ENCODE results near the gene EGFR. TPM values are rescaled to one million over a fixed set of nuclear protein-coding genes. Genes with fewer than 3 reads are reported as not detected.
A peak's percentile ranks its signal among the peaks of the same experiment; 100 is the strongest.

Gene EGFR
- total and polyA plus RNA-seq, 11 donors: 2.3 to 29.6 (median 7.0) TPM

- Histone ChIP-seq H3K4me1 (peaks cover 0 to 53% (median 13%) of the 10 kb centered on the region in 12 donors), H3K27me3 (no peaks in the 10 kb centered on the region), H3K27ac (peak overlapping the region in 3 of 12 donors; percentile 0 to 19 (median 17)), H3K36me3 (no peaks in the 10 kb centered on the region), H3K9me3 (no peaks in the 10 kb centered on the region), H3K4me3 (no peak overlapping the region)
- intact Hi-C loops (cut with DNase I): loop anchor here in 1 of 10 donors (10.0 kb wide), 1 partner anchor 74 kb away; no protein-coding TSS in a partner anchor
- TF ChIP-seq CTCF (IDR thresholded peaks at IDR 0.05): no peak
- no peak for TF ChIP-seq POLR2A (IDR thresholded peaks at IDR 0.05)
- WGBS, 4 donors: 70 to 82% (median 76%) methylated on average over 6 of the region's 6 CpGs
- no peak for DNase-seq
- no peak for ATAC-seq
Measured at GRCh38 chr7:55060636-55061022, 41.8 kb downstream of the EGFR start.

- 79 to 84% (median 82%) methylated on average over 10 of the region's 10 CpGs for WGBS, 4 donors
- H3K4me3 ChIP-seq: no peak overlapping the region
- DNase-seq (no peak), ATAC-seq (no peak)
- H3K9me3 ChIP-seq: no peaks in the 10 kb centered on the region
- H3K27me3 ChIP-seq: no peaks in the 10 kb centered on the region
- intact Hi-C loops (cut with DNase I): loop anchor here in 1 of 10 donors (10.0 kb wide), 1 partner anchor 73 kb away; no protein-coding TSS in a partner anchor
- H3K36me3 ChIP-seq: no peaks in the 10 kb centered on the region
- peak overlapping the region in 1 of 12 donors; percentile 25 for H3K27ac ChIP-seq
- peaks cover 0 to 57% (median 18%) of the 10 kb centered on the region in 12 donors for H3K4me1 ChIP-seq
- no peak for TF ChIP-seq POLR2A (IDR thresholded peaks at IDR 0.05)
- no peak for TF ChIP-seq CTCF (IDR thresholded peaks at IDR 0.05)
Measured at GRCh38 chr7:55061726-55062499, 43.1 kb downstream of the EGFR start.

- Histone ChIP-seq H3K4me1 (peaks cover 0 to 50% (median 18%) of the 10 kb centered on the region in 12 donors), H3K36me3 (no peaks in the 10 kb centered on the region), H3K4me3 (no peak overlapping the region), H3K27me3 (no peaks in the 10 kb centered on the region), H3K9me3 (no peaks in the 10 kb centered on the region), H3K27ac (no peak overlapping the region)
- intact Hi-C loops (cut with DNase I): loop anchor here in 1 of 10 donors (10.0 kb wide), 1 partner anchor 72 kb away; no protein-coding TSS in a partner anchor
- WGBS, 4 donors: 61 to 71% (median 66%) methylated on average over 7 of the region's 7 CpGs
- ATAC-seq (no peak), DNase-seq (no peak)
- TF ChIP-seq CTCF (IDR thresholded peaks at IDR 0.05) (no peak), POLR2A (IDR thresholded peaks at IDR 0.05) (no peak)
Measured at GRCh38 chr7:55063061-55063460, 44.2 kb downstream of the EGFR start.

GRCh38 chr7:55063633-55064032 lies 44.8 kb downstream of the EGFR start:
- no peaks in the 10 kb centered on the region for H3K36me3 ChIP-seq
- H3K4me1 ChIP-seq: peaks cover 0 to 49% (median 18%) of the 10 kb centered on the region in 12 donors
- no peaks in the 10 kb centered on the region for H3K27me3 ChIP-seq
- no peak overlapping the region for H3K27ac ChIP-seq
- WGBS, 4 donors: 86 to 90% (median 87%) methylated on average over 5 of the region's 5 CpGs
- TF ChIP-seq CTCF (IDR thresholded peaks at IDR 0.05) (no peak), POLR2A (IDR thresholded peaks at IDR 0.05) (no peak)
- H3K4me3 ChIP-seq: no peak overlapping the region
- no peak for DNase-seq
- no peaks in the 10 kb centered on the region for H3K9me3 ChIP-seq
- no peak for ATAC-seq
- intact Hi-C loops (cut with DNase I): loop anchor here in 1 of 10 donors (10.0 kb wide), 1 partner anchor 71 kb away; no protein-coding TSS in a partner anchor

Measured in heart left ventricle (tissue), 16 donors.